Measurements from ENCODE around the gene TMPRSS11D.

Gene TMPRSS11D, protein sequence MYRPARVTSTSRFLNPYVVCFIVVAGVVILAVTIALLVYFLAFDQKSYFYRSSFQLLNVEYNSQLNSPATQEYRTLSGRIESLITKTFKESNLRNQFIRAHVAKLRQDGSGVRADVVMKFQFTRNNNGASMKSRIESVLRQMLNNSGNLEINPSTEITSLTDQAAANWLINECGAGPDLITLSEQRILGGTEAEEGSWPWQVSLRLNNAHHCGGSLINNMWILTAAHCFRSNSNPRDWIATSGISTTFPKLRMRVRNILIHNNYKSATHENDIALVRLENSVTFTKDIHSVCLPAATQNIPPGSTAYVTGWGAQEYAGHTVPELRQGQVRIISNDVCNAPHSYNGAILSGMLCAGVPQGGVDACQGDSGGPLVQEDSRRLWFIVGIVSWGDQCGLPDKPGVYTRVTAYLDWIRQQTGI

DNA sequence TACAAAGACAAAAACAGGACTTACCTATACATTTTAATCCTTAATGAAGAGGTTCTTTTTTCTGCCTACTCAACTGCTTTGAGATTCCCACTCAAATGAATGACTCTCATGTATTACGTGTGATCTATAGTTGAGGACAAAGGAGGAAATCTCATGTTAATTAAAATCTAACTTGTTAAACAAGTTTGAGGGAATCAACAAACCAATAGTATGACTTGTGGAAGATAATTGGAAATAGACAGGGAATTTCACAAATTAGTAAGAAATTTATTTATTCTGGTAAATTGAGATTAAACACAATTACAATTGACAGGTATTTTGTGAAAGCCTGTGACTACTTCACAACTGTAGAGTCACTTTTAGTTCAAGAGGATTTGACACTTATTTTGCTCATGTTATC, at the start of gene TMPRSS11D:
Gene TMPRSS11D, minus strand, starts transcription at position 101 of the 400 bp plus-strand sequence. Its CDS starts 69 bp downstream, at position 32.
- no peak within 1 kb of the TSS for H3K4me3 ChIP-seq (ENCODE audit: low read length)
- no peak for DNase-seq (ENCODE audit: low read depth)

DNA sequence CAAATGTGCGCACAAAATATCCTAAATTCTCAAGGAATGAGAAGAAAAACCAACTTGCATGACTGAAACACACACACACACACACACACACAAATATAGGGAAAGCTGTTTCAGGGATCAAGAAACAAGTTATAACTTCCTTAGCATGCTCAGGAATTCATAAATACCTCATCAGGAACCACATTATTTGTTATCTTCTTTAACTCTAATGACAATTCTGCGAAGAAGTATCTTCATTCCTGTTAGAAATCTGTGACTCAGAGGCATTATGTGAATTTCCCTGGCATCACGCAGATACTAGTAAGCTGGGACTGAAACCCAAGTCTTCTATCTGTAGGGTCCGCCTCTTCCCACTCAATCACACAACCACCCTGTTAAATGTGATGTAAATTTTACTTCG, 49.2 kb upstream of the TMPRSS11D start:
- TF ChIP-seq, protein P1, sequence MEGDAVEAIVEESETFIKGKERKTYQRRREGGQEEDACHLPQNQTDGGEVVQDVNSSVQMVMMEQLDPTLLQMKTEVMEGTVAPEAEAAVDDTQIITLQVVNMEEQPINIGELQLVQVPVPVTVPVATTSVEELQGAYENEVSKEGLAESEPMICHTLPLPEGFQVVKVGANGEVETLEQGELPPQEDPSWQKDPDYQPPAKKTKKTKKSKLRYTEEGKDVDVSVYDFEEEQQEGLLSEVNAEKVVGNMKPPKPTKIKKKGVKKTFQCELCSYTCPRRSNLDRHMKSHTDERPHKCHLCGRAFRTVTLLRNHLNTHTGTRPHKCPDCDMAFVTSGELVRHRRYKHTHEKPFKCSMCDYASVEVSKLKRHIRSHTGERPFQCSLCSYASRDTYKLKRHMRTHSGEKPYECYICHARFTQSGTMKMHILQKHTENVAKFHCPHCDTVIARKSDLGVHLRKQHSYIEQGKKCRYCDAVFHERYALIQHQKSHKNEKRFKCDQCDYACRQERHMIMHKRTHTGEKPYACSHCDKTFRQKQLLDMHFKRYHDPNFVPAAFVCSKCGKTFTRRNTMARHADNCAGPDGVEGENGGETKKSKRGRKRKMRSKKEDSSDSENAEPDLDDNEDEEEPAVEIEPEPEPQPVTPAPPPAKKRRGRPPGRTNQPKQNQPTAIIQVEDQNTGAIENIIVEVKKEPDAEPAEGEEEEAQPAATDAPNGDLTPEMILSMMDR (conservative IDR thresholded peaks at IDR 0.05; ENCODE audit: low read length): no peak
- no peak for DNase-seq (ENCODE audit: low read depth)

More for the DNA sequence above, at the start of gene TMPRSS11D:
- TF ChIP-seq, protein P1 (conservative IDR thresholded peaks at IDR 0.05; ENCODE audit: low read length): no peak

DNA sequence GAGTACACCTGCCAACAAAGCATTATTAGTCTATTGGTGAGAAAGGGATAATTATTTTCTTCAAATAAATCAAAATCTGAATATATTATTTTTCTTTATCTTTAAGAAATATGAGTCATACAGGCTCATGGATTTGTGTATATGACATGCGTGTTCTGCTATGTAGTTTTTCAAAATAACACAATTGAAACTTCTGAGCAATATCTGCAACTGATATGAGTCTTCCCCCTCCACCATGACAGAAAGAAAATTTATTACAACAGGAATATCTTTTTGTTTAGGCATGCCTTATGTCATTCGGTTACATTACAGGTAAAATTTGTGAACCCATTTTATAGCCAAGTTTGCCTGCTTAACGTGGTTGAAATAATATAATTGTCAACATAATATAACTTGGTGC, 47.5 kb upstream of the TMPRSS11D start:
- TF ChIP-seq, protein P1 (conservative IDR thresholded peaks at IDR 0.05; ENCODE audit: low read length): no peak
- DNase-seq (ENCODE audit: low read depth): no peak
- H3K4me3 ChIP-seq (ENCODE audit: low read length): no peak overlapping the region

More for the DNA sequence above, 49.2 kb upstream of the TMPRSS11D start:
- no peak overlapping the region for H3K4me3 ChIP-seq (ENCODE audit: low read length)

DNA sequence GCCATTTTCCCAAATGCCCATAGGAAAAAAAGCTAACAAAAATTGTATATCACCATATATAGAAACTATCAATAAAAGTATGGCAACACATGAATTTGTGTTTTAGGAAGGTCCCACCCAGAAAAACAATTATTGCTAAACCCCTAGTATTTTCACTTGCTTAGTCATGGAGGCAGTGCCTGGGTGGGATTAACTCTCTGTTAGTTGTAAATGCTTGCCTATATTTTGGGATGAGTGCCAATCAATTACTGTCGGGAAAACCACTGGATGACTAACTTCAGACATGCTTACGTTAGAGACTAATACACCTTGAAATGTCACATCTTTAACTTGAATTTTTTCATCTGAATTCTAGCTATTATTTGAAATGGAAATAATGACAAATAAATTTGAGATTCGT, 45.6 kb upstream of the TMPRSS11D start:
- no peak overlapping the region for H3K4me3 ChIP-seq (ENCODE audit: low read length)
- TF ChIP-seq, protein P1 (conservative IDR thresholded peaks at IDR 0.05; ENCODE audit: low read length): no peak
- peak; percentile 9 for DNase-seq (ENCODE audit: low read depth)

DNA sequence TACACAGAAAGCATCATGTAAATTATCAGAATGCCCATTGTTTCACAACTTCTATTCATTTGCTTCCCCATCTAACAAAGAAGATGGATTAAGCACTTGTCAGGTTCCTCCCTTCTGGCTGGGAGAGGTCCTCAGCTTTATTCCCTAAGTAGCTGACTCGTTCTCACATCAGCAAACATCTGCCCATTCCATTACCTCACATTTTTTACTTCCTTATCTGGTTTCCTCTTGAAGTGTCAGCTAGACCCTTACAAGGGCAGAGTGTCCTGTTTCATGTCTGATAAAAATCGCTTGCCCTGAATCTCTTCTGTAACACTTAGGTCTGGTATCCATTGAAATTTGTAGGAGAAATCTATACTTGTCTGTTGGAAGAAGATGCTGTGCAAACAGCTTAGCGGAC, 44.7 kb upstream of the TMPRSS11D start:
- no peak for DNase-seq (ENCODE audit: low read depth)
- TF ChIP-seq, protein P1 (conservative IDR thresholded peaks at IDR 0.05; ENCODE audit: low read length): no peak
- no peak overlapping the region for H3K4me3 ChIP-seq (ENCODE audit: low read length)

DNA sequence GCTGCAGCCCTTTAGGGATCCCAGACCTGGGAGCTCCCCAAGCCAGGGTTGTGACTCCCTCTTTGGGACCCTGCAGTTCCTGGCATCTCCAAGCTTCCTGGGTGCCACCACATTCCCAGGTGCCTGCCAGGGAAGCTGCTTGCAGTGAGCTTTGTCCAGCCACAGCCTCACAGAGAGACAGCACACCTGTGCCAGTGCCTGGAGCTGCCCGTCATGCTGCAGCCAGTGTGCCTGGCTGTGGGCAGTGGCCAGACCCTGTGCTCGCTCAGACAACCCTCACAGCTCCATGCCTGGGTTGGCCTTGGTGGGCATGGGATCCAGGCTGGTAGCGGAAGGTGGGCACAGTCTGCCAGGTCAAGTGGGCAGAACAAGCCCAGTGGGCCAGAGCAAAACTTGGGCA, 43.4 kb upstream of the TMPRSS11D start:
- no peak overlapping the region for H3K4me3 ChIP-seq (ENCODE audit: low read length)
- no peak for DNase-seq (ENCODE audit: low read depth)
- TF ChIP-seq, protein P1 (conservative IDR thresholded peaks at IDR 0.05; ENCODE audit: low read length): no peak

DNA sequence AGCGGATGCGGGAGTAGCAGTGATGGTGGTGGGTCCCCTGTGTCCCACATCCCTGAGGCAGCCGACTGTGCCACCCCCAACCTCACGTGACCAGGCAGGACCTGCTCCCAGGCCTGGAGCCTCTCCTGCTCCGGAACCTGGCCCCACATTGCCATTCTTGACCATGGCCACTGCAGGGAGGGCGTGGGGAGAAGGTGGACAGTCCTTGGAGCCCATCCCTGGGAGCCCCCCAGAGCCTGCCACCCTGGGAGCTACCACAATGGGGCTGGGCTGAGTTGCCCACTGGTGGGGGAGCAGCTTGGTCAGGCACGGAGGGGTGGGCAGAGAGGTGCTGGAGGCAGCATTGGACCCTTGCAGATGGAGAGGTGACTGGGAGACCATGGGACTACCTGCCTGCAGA, 42.7 kb upstream of the TMPRSS11D start:
- TF ChIP-seq, protein P1 (conservative IDR thresholded peaks at IDR 0.05; ENCODE audit: low read length): no peak
- no peak for DNase-seq (ENCODE audit: low read depth)
- no peak overlapping the region for H3K4me3 ChIP-seq (ENCODE audit: low read length)

Measured in AG10803 (cell line).